MM.1S (cell line): ENCODE measurements around the gene LEF1.

ENCODE experiments used
- CTCF ChIP-seq: fragments of 300-600 bp; sonication (generic); IDR thresholded peaks from 2 replicates; pipeline ENCODE4 v1.5.1; 2016; ENCODE audit warnings: antibody characterized with exemption, low read length, mixed read lengths
- EZH2phosphoT487 ChIP-seq: fragments of 300-600 bp; sonication (generic); IDR thresholded peaks from 2 replicates; pipeline ENCODE4 v1.6.1; 2018; ENCODE audit warnings: antibody characterized with exemption, low read length

DNA sequence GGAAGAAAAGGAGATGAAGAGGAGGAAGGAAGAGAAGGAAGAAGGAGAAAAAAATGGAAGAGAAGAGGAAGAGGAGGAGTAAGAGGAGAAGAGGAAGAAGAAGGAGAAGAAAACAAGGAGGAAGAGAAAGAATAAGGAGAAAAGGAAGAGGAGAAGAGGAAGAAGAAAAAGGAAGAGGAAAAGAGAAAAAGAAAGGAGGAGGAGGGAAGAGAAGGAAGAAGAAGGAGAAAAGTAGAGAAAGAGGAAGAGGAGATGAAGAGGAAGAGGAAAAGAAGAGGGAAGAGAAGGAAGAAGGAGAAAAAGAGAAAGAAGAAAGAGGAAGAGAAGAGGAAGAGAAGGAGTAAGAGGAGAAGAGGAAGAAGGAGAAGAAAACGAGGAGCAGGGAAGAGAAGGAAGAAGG, 11.8 kb upstream of the LEF1 start:
- TF ChIP-seq CTCF (no peak), EZH2phosphoT487 (no peak)
